Common myeloid progenitor, CD34-positive (primary cell): ENCODE measurements around the gene FBXL3.

ENCODE experiments used
- CTCF ChIA-PET: fragments of 350-600 bp; sonication (Branson Sonifier 250); formaldehyde crosslinking; loops from one replicate; lab custom pipeline; 2021; ENCODE audit warnings: antibody characterized with exemption; lab: Charles Lee
- POLR2A ChIA-PET: fragments of 350-600 bp; sonication (Branson Sonifier 250); formaldehyde crosslinking; loops from one replicate; lab custom pipeline; 2021; ENCODE audit warnings: antibody characterized with exemption; lab: Charles Lee
- DNase-seq, 3 donors: peaks; one replicate each; pipeline versions ENCODE4 v3.0.0 to v3.0.0-alpha.2; 2013
- H3K27ac ChIP-seq, 2 experiments: 1 replicate in 1 of 2; 2 replicates in 1 of 2; pipeline ENCODE4 v1.7.0; 2013; ENCODE audit warnings: inconsistent platforms in 2 of 2, low read length in 2 of 2, mild to moderate bottlenecking in 2 of 2, low read depth in 1 of 2, moderate library complexity in 1 of 2; ENCODE audit not compliant: severe bottlenecking in 2 of 2, insufficient read depth in 1 of 2, poor library complexity in 1 of 2
- H3K27me3 ChIP-seq, 5 experiments: replicated peaks in 2 of 5; 1 replicate in 3 of 5; 2 replicates in 2 of 5; pipeline versions ENCODE4 v1.6.1 to v1.7.0; 2013; ENCODE audit warnings: low read length in 4 of 5, mild to moderate bottlenecking in 2 of 5, moderate library complexity in 2 of 5, inconsistent platforms in 1 of 5; ENCODE audit not compliant: insufficient read depth in 5 of 5, control insufficient read depth in 4 of 5
- H3K36me3 ChIP-seq, 4 experiments: 1 replicate in 2 of 4; 2 replicates in 2 of 4; pipeline versions ENCODE4 v1.6.1 to v1.7.0; 2013; ENCODE audit warnings: low read length in 3 of 4, control low read depth in 1 of 4, mild to moderate bottlenecking in 1 of 4; ENCODE audit not compliant: control insufficient read depth in 4 of 4, insufficient read depth in 4 of 4
- H3K4me1 ChIP-seq, 4 experiments: 1 replicate in 3 of 4; 2 replicates in 1 of 4; pipeline versions ENCODE4 v1.6.1 to v1.7.1; 2013; ENCODE audit warnings: low read length in 3 of 4, mild to moderate bottlenecking in 3 of 4, control low read depth in 1 of 4, inconsistent platforms in 1 of 4, moderate library complexity in 1 of 4; ENCODE audit not compliant: control insufficient read depth in 4 of 4, insufficient read depth in 4 of 4; ENCODE audit errors: control extremely low read depth in 1 of 4
- H3K4me3 ChIP-seq, 7 experiments: 1 replicate in 4 of 7; 2 replicates in 3 of 7; pipeline versions ENCODE4 v1.5.1 to v1.7.0; 2013; ENCODE audit warnings: mild to moderate bottlenecking in 7 of 7, low read length in 6 of 7, moderate library complexity in 6 of 7, inconsistent platforms in 2 of 7, low read depth in 2 of 7, control low read depth in 1 of 7; ENCODE audit not compliant: insufficient read depth in 4 of 7, control insufficient read depth in 1 of 7; ENCODE audit errors: extremely low read depth in 1 of 7
- H3K9me3 ChIP-seq, 5 experiments: 1 replicate in 4 of 5; 2 replicates in 1 of 5; pipeline versions ENCODE4 v1.6.1 to v1.7.1; 2013; ENCODE audit warnings: low read length in 4 of 5, mild to moderate bottlenecking in 2 of 5, inconsistent platforms in 1 of 5, low read depth in 1 of 5, moderate library complexity in 1 of 5; ENCODE audit not compliant: control insufficient read depth in 4 of 5, insufficient read depth in 2 of 5; ENCODE audit errors: control extremely low read depth in 1 of 5
- whole genome bisulfite sequencing: methylation state at CpG from one replicate; pipeline ENCODE4 v1.1.5; 2013; ENCODE audit not compliant: insufficient coverage; 5-methylcytosine and 5-hydroxymethylcytosine counted together

FBXL3 gene

GRCh38 chr13:76993021-76993420, 33.9 kb downstream of the FBXL3 start:
- CTCF ChIA-PET = interaction anchor here (1.0 to 2.8 kb wide), 5 partner anchors 9 to 22 kb away, joined by 3 to 20 read pairs (median 4); no protein-coding TSS in a partner anchor
- H3K4me3 ChIP-seq = peak overlapping the region; percentile 62 to 99 (median 91)

GRCh38 chr13:76992548-76993001, 34.4 kb downstream of the FBXL3 start:
- no peaks in the 10 kb centered on the region for H3K9me3 ChIP-seq
- 1% methylated on average over 18 of the region's 20 CpGs for whole genome bisulfite sequencing
- no peaks in the 10 kb centered on the region for H3K27me3 ChIP-seq
- peak overlapping the region; percentile 47 to 82 for H3K27ac ChIP-seq
- POLR2A ChIA-PET = interaction anchor here (1.1 to 1.7 kb wide), 2 partner anchors 12 to 33 kb away, joined by 4 to 6 read pairs; no protein-coding TSS in a partner anchor
- H3K4me3 ChIP-seq = peak overlapping the region; percentile 62 to 99 (median 91)
- peaks cover 2 to 18% (median 12%) of the 10 kb centered on the region in 4 experiments for H3K36me3 ChIP-seq
- peaks cover 0 to 25% (median 13%) of the 10 kb centered on the region in 4 experiments for H3K4me1 ChIP-seq
- CTCF ChIA-PET = interaction anchor here (1.0 to 2.8 kb wide), 4 partner anchors 10 to 22 kb away, joined by 4 to 20 read pairs (median 6); no protein-coding TSS in a partner anchor
- peak in 1 of 3 donors; percentile 19 for DNase-seq

More at GRCh38 chr13:76993021-76993420, 33.9 kb downstream of the FBXL3 start:
- POLR2A ChIA-PET = interaction anchor here (1.1 to 1.7 kb wide), 2 partner anchors 13 to 33 kb away, joined by 4 to 6 read pairs; no protein-coding TSS in a partner anchor
- 50% methylated on average over 1 of the region's 3 CpGs for WGBS
- peaks cover 3 to 18% (median 14%) of the 10 kb centered on the region in 4 experiments for H3K36me3 ChIP-seq
- no peaks in the 10 kb centered on the region for H3K9me3 ChIP-seq
- no peak for DNase-seq
- H3K4me1 ChIP-seq = peaks cover 0 to 25% (median 13%) of the 10 kb centered on the region in 4 experiments
- peak overlapping the region; percentile 47 to 82 for H3K27ac ChIP-seq
- H3K27me3 ChIP-seq = no peaks in the 10 kb centered on the region

- Histone ChIP-seq H3K27ac (peak within 1 kb of the TSS; percentile 47 to 82), H3K36me3 (peaks cover 2 to 18% (median 10%) of the 10 kb centered on the region in 4 experiments), H3K9me3 (no peaks in the 10 kb centered on the region), H3K4me3 (peak within 1 kb of the TSS; percentile 62 to 99 (median 91)), H3K4me1 (peaks cover 0 to 25% (median 13%) of the 10 kb centered on the region in 4 experiments), H3K27me3 (no peaks in the 10 kb centered on the region)
- DNase-seq = peak; percentile 96 to 98 (median 98)
- under 1% methylated on average over 61 of the region's 73 CpGs for WGBS
- CTCF ChIA-PET = interaction anchor here (1.0 to 4.5 kb wide), 5 partner anchors 10 to 23 kb away, joined by 4 to 41 read pairs (median 9); no protein-coding TSS in a partner anchor
- POLR2A ChIA-PET = interaction anchor here (0.7 to 1.7 kb wide), 4 partner anchors 10 to 106 kb away, joined by 3 to 6 read pairs (median 4); partner anchors contain the start of gene KCTD12
Measured at GRCh38 chr13:76991796-76992547, 35.0 kb downstream of the FBXL3 start, which contains the start of gene CLN5. TSS of gene CLN5 (plus strand) at chr13:76992081. CDS start at chr13:76992099, 18 bp downstream.

- peak overlapping the region; percentile 62 to 99 (median 91) for H3K4me3 ChIP-seq
- H3K4me1 ChIP-seq = peaks cover 0 to 25% (median 13%) of the 10 kb centered on the region in 4 experiments
- H3K27ac ChIP-seq = peak overlapping the region in 1 of 2 experiments; percentile 82
- H3K27me3 ChIP-seq = no peaks in the 10 kb centered on the region
- 63% methylated on average over 12 of the region's 15 CpGs for WGBS
- H3K36me3 ChIP-seq = peaks cover 2 to 12% (median 9%) of the 10 kb centered on the region in 4 experiments
- H3K9me3 ChIP-seq = no peaks in the 10 kb centered on the region
- peak; percentile 22 to 82 (median 75) for DNase-seq
- ChIA-PET CTCF (interaction anchor here (1.2 to 4.5 kb wide), 4 partner anchors 10 to 23 kb away, joined by 5 to 41 read pairs (median 14); no protein-coding TSS in a partner anchor), POLR2A (interaction anchor here (0.7 to 1.7 kb wide), 3 partner anchors 11 to 105 kb away, joined by 3 to 6 read pairs (median 3); partner anchors contain the start of gene KCTD12)
Measured at GRCh38 chr13:76991432-76991795, 35.5 kb downstream of the FBXL3 start.

GRCh38 chr13:76983676-76984075, 43.3 kb downstream of the FBXL3 start:
- ChIA-PET POLR2A (no interaction called here), CTCF (no interaction called here)
- peaks cover 0 to 13% (median 4%) of the 10 kb centered on the region in 5 experiments for H3K27me3 ChIP-seq
- no peak overlapping the region for H3K27ac ChIP-seq
- WGBS = 100% methylated on average over 2 of the region's 5 CpGs
- H3K9me3 ChIP-seq = no peaks in the 10 kb centered on the region
- no peak overlapping the region for H3K4me3 ChIP-seq
- DNase-seq = no peak
- H3K36me3 ChIP-seq = no peaks in the 10 kb centered on the region
- H3K4me1 ChIP-seq = peaks cover 0 to 7% (median 3%) of the 10 kb centered on the region in 4 experiments

GRCh38 chr13:76982061-76982460, 44.9 kb downstream of the FBXL3 start:
- peaks cover 0 to 13% (median 4%) of the 10 kb centered on the region in 5 experiments for H3K27me3 ChIP-seq
- CTCF ChIA-PET = interaction anchor here (1.6 to 5.9 kb wide), 5 partner anchors 8 to 49 kb away, joined by 5 to 41 read pairs (median 7); partner anchors contain the start of gene CLN5
- no peak overlapping the region for H3K4me3 ChIP-seq
- no peak for DNase-seq
- peaks cover 0 to 9% (median 4%) of the 10 kb centered on the region in 4 experiments for H3K4me1 ChIP-seq
- H3K27ac ChIP-seq = no peak overlapping the region
- 53% methylated on average over 3 of the region's 6 CpGs for WGBS
- no peaks in the 10 kb centered on the region for H3K36me3 ChIP-seq
- no peaks in the 10 kb centered on the region for H3K9me3 ChIP-seq
- POLR2A ChIA-PET = no interaction called here
